H1 (cell line): ENCODE results near the gene OSBPL2. TPM values are rescaled to one million over a fixed set of nuclear protein-coding genes. Genes with fewer than 3 reads are reported as not detected.

Experiments used
- EGR1 ChIP-seq: IDR thresholded peaks from 2 replicates; pipeline ENCODE4 v1.6.1; 2011; ENCODE audit warnings: low read depth, low read length, borderline replicate concordance
- RFX5 ChIP-seq: IDR thresholded peaks from 2 replicates; pipeline ENCODE4 v1.6.1; 2011; ENCODE audit warnings: low read depth, low read length, improper control_type of control experiment, borderline replicate concordance
- RNF2 ChIP-seq: fragments of 200-900, 300-1000 bp; sonication (generic); IDR thresholded peaks from 2 replicates; pipeline ENCODE4 v1.7.1; 2016; ENCODE audit warnings: borderline replicate concordance, low read depth, mild to moderate bottlenecking, antibody characterized with exemption, low read length; ENCODE audit not compliant: poor library complexity, severe bottlenecking; ENCODE audit errors: missing control alignments
- polyA plus RNA-seq, 7 experiments: library from polyadenylated mRNA; depleted of rRNA in 3 of 7; stranded (reverse) in 5 of 7; unstranded in 2 of 7; fragments of >200 nt in 5 of 7; fragments of 200-250 nt in 2 of 7; gene quantifications; 1 replicate in 5 of 7; 2 replicates in 1 of 7; 4 replicates in 1 of 7; pipeline versions ENCODE4 v1.2.1 to v1.2.3, GENCODE V29; 2011 to 2013; ENCODE audit warnings: missing spikeins in 2 of 7, mixed read lengths in 2 of 7
- total RNA-seq: library from RNA; stranded (reverse); fragmentation: NEBNext Ultra II Directional; extraction: Animal tissue kit (Norgen Biotek cat#: 25700); gene quantifications from 2 replicates; pipeline ENCODE4 v1.2.1, GENCODE V29; 2021

The OSBPL2 gene
- total and polyA plus RNA-seq, 2 of the 8 experiments (the other 6 are each of a cell fraction or from before 2014, with no cell fraction given): 11.7 to 42.4 TPM

GRCh38 chr20:62314711-62315302 is 76.5 kb downstream of the OSBPL2 start (continued):
- no peak for TF ChIP-seq EGR1
- no peak for TF ChIP-seq RNF2
- no peak for TF ChIP-seq RFX5
